CD14-positive monocyte (primary cell): ENCODE measurements around the gene PLXND1. TPM values are rescaled to one million over a fixed set of nuclear protein-coding genes. Genes with fewer than 3 reads are reported as not detected.

Experiments used
- DNase-seq, 3 donors: peaks; one replicate each; pipeline ENCODE4 v3.0.0-alpha.2; 2011 to 2022
- H2AFZ ChIP-seq: 2 replicates; pipeline ENCODE4 v1.6.0; 2012; ENCODE audit warnings: mild to moderate bottlenecking, low read depth, low read length, inconsistent platforms; ENCODE audit not compliant: insufficient read depth, poor library complexity, severe bottlenecking
- H3K27ac ChIP-seq, 2 donors: 1 replicate in 1 of 2; 2 replicates in 1 of 2; pipeline ENCODE4 v1.5.1; 2012 to 2013; ENCODE audit warnings: low read length in 2 of 2, control low read depth in 1 of 2, inconsistent platforms in 1 of 2, low read depth in 1 of 2, mild to moderate bottlenecking in 1 of 2
- H3K27me3 ChIP-seq, 2 donors: one replicate each; pipeline versions ENCODE4 v1.6.0 to v1.6.1; 2011 to 2013; ENCODE audit warnings: low read length in 2 of 2; ENCODE audit not compliant: control insufficient read depth in 2 of 2, insufficient read depth in 2 of 2
- H3K36me3 ChIP-seq, 2 donors: replicated peaks in 1 of 2; 1 replicate in 1 of 2; 2 replicates in 1 of 2; pipeline versions ENCODE4 v1.5.1 to v1.6.1; 2012 to 2013; ENCODE audit warnings: low read length in 2 of 2, control low read depth in 1 of 2, inconsistent platforms in 1 of 2, mild to moderate bottlenecking in 1 of 2; ENCODE audit not compliant: insufficient read depth in 2 of 2, control insufficient read depth in 1 of 2
- H3K4me1 ChIP-seq, 2 donors: 1 replicate in 1 of 2; 2 replicates in 1 of 2; pipeline versions ENCODE4 v1.5.1 to v1.6.1; 2012 to 2013; ENCODE audit warnings: low read length in 2 of 2, control low read depth in 1 of 2, inconsistent platforms in 1 of 2, mild to moderate bottlenecking in 1 of 2, moderate library complexity in 1 of 2; ENCODE audit not compliant: insufficient read depth in 2 of 2, control insufficient read depth in 1 of 2
- H3K4me2 ChIP-seq: replicated peaks from 2 replicates; pipeline ENCODE3; 2012; ENCODE audit warnings: low read length, moderate library complexity, mild to moderate bottlenecking; ENCODE audit not compliant: poor library complexity, severe bottlenecking; ENCODE audit errors: extremely low read depth
- H3K4me3 ChIP-seq, 3 experiments: fragments of 200-600 bp in 1 of 3; sonication (generic) in 1 of 3; replicated peaks in 1 of 3; 1 replicate in 2 of 3; 2 replicates in 1 of 3; pipeline ENCODE4 v1.5.1; 2011 to 2013; ENCODE audit warnings: low read length in 3 of 3, mild to moderate bottlenecking in 3 of 3, control low read depth in 2 of 3, low read depth in 2 of 3, inconsistent platforms in 1 of 3, moderate library complexity in 1 of 3
- H3K79me2 ChIP-seq: 2 replicates; pipeline ENCODE4 v1.6.0; 2012; ENCODE audit warnings: mild to moderate bottlenecking, control low read depth, inconsistent platforms, low read length, moderate library complexity; ENCODE audit not compliant: insufficient read depth
- H3K9ac ChIP-seq: 2 replicates; pipeline ENCODE4 v1.6.0; 2017; ENCODE audit warnings: low read length, mild to moderate bottlenecking; ENCODE audit not compliant: insufficient read depth, poor library complexity, severe bottlenecking
- H3K9me3 ChIP-seq, 2 donors: replicated peaks in 1 of 2; 1 replicate in 1 of 2; 2 replicates in 1 of 2; pipeline versions ENCODE4 v1.5.1 to v1.6.1; 2012 to 2013; ENCODE audit warnings: low read length in 2 of 2, control low read depth in 1 of 2; ENCODE audit not compliant: control insufficient read depth in 1 of 2, insufficient read depth in 1 of 2
- H4K20me1 ChIP-seq: 2 replicates; pipeline ENCODE4 v1.6.0; 2012; ENCODE audit warnings: mild to moderate bottlenecking, low read length, control low read depth, moderate library complexity; ENCODE audit not compliant: insufficient read depth
- H3K27ac Mint-ChIP-seq, 7 donors: one replicate each; pipeline ENCODE4 v1.8.0; 2020; ENCODE audit warnings: mild to moderate bottlenecking in 7 of 7, mixed read lengths in 7 of 7, moderate library complexity in 6 of 7, inconsistent platforms in 2 of 7
- H3K27me3 Mint-ChIP-seq, 3 donors: one replicate each; pipeline ENCODE4 v1.8.0; 2021 to 2022; ENCODE audit warnings: low read depth in 3 of 3, mild to moderate bottlenecking in 3 of 3, mixed read lengths in 3 of 3, moderate library complexity in 3 of 3, inconsistent platforms in 1 of 3
- H3K36me3 Mint-ChIP-seq, 2 donors: one replicate each; pipeline ENCODE4 v1.8.0; 2020; ENCODE audit warnings: mixed read lengths in 2 of 2, inconsistent platforms in 1 of 2, mild to moderate bottlenecking in 1 of 2
- H3K4me1 Mint-ChIP-seq: one replicate; pipeline ENCODE4 v1.8.0; 2020; ENCODE audit warnings: mild to moderate bottlenecking, mixed read lengths
- H3K4me3 Mint-ChIP-seq, 2 donors: one replicate each; pipeline ENCODE4 v1.8.0; 2020; ENCODE audit warnings: mild to moderate bottlenecking in 2 of 2, mixed read lengths in 2 of 2, moderate library complexity in 1 of 2
- H3K9me3 Mint-ChIP-seq, 7 donors: one replicate each; pipeline ENCODE4 v1.8.0; 2020 to 2022; ENCODE audit warnings: mixed read lengths in 7 of 7, mild to moderate bottlenecking in 6 of 7, moderate library complexity in 6 of 7, inconsistent platforms in 2 of 7
- WGBS: methylation state at CpG from one replicate; pipeline ENCODE4 v1.1.5; 2013; ENCODE audit warnings: missing lambda C conversion rate; ENCODE audit not compliant: insufficient coverage; 5-methylcytosine and 5-hydroxymethylcytosine counted together
- intact Hi-C, 2 donors: fragments of 100-400 bp; cut with micrococcal nuclease; formaldehyde crosslinking; loops; one replicate each; pipeline versions ENCODE4 v1.15.0 to v1.15.1; 2023
- polyA plus RNA-seq, 3 donors: library from polyadenylated mRNA; depleted of rRNA in 1 of 3; unstranded in 2 of 3; stranded (reverse) in 1 of 3; fragments of 300-500 nt in 2 of 3; fragments of >200 nt in 1 of 3; fragmentation: Illumina TruSeq in 2 of 3; gene quantifications; 1 replicate in 2 of 3; 2 replicates in 1 of 3; pipeline ENCODE4 v1.2.3, GENCODE V29; 2012 to 2021
- TF ChIP-seq, protein P1 (sequence below): fragments of 200-600 bp; IDR thresholded peaks from one replicate; pipeline ENCODE4 v1.8.0; 2022; ENCODE audit warnings: antibody characterized with exemption, mild to moderate bottlenecking

PLXND1 gene
- polyA plus RNA-seq, 3 donors, result 7.1 to 170 (median 9.9) TPM

DNA sequence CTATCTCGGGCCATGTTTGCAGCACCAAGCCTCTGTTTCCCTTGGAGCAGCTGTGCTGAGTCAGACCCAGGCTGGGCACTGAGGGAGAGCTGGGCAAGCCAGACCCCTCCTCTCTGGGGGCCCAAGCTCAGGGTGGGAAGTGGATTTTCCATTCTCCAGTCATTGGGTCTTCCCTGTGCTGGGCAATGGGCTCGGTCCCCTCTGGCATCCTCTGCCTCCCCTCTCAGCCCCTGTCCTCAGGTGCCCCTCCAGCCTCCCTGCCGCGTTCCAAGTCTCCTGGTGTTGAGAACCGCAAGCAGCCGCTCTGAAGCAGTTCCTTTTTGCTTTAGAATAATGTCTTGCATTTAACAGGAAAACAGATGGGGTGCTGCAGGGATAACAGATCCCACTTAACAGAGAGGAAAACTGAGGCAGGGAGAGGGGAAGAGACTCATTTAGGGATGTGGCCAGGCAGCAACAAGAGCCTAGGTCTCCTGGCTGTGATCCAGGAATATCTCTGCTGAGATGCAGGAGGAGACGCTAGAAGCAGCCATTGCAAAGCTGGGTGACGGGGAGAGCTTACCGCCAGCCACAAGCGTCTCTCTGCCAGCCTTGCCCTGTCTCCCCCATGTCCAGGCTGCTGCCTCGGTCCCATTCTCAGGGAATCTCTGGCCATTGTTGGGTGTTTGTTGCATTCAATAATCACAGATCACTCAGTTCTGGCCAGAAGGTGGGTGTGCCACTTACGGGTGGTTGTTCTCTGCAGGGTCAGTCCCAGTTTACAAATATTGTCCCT lies 76.9 kb downstream of the PLXND1 start:
- intact Hi-C loops, result loop anchor here (5.0 kb wide), 4 partner anchors 37 to 88 kb away; partner anchors contain the start of gene PLXND1 (in 1 of the 2)
- Histone ChIP-seq H3K4me2 (no peak overlapping the region), H3K4me1 (peaks cover 30 to 41% of the 10 kb centered on the region in 2 donors), H2AFZ (no peak overlapping the region), H3K36me3 (no peaks in the 10 kb centered on the region), H3K9ac (no peak overlapping the region), H3K4me3 (no peak overlapping the region), H3K27me3 (no peaks in the 10 kb centered on the region), H3K79me2 (no peaks in the 10 kb centered on the region), H4K20me1 (no peaks in the 10 kb centered on the region), H3K9me3 (no peaks in the 10 kb centered on the region), H3K27ac (no peak overlapping the region)
- H3K4me1 Mint-ChIP-seq, result peaks cover 31% of the 10 kb centered on the region
- DNase-seq, result no peak
- H3K36me3 Mint-ChIP-seq, result peaks cover 1 to 7% of the 10 kb centered on the region in 2 donors
- WGBS, result 91% methylated on average over 8 of the region's 12 CpGs
- H3K27ac Mint-ChIP-seq, result peak overlapping the region in 2 of 7 donors; percentile 13 to 31
- H3K27me3 Mint-ChIP-seq, result peaks cover 2 to 6% (median 4%) of the 10 kb centered on the region in 3 donors
- H3K4me3 Mint-ChIP-seq, result no peak overlapping the region
- no peaks in the 10 kb centered on the region for H3K9me3 Mint-ChIP-seq
- TF ChIP-seq, protein P1, sequence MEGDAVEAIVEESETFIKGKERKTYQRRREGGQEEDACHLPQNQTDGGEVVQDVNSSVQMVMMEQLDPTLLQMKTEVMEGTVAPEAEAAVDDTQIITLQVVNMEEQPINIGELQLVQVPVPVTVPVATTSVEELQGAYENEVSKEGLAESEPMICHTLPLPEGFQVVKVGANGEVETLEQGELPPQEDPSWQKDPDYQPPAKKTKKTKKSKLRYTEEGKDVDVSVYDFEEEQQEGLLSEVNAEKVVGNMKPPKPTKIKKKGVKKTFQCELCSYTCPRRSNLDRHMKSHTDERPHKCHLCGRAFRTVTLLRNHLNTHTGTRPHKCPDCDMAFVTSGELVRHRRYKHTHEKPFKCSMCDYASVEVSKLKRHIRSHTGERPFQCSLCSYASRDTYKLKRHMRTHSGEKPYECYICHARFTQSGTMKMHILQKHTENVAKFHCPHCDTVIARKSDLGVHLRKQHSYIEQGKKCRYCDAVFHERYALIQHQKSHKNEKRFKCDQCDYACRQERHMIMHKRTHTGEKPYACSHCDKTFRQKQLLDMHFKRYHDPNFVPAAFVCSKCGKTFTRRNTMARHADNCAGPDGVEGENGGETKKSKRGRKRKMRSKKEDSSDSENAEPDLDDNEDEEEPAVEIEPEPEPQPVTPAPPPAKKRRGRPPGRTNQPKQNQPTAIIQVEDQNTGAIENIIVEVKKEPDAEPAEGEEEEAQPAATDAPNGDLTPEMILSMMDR, result no peak

DNA sequence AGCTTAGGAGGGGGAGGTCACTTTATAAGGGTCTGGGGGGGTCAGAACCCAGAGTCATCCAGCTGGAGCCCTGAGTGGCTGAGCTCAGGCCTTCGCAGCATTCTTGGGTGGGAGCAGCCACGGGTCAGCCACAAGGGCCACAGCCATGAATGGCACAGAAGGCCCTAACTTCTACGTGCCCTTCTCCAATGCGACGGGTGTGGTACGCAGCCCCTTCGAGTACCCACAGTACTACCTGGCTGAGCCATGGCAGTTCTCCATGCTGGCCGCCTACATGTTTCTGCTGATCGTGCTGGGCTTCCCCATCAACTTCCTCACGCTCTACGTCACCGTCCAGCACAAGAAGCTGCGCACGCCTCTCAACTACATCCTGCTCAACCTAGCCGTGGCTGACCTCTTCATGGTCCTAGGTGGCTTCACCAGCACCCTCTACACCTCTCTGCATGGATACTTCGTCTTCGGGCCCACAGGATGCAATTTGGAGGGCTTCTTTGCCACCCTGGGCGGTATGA lies 77.8 kb downstream of the PLXND1 start, which contains the start of gene RHO:
Gene RHO (plus strand): TSS at position 51 of the 512 bp plus-strand sequence. CDS start 95 bp downstream, at position 146.
- 77% methylated on average over 10 of the region's 18 CpGs for WGBS
- H3K4me3 Mint-ChIP-seq, result no peak within 1 kb of the TSS
- Histone ChIP-seq H3K9ac (no peak within 1 kb of the TSS), H3K4me3 (no peak within 1 kb of the TSS), H3K79me2 (no peaks in the 10 kb centered on the region), H2AFZ (no peak within 1 kb of the TSS), H3K27me3 (no peaks in the 10 kb centered on the region), H3K36me3 (no peaks in the 10 kb centered on the region), H3K9me3 (no peaks in the 10 kb centered on the region), H3K27ac (peak within 1 kb of the TSS in 1 of 2 donors; percentile 98), H4K20me1 (no peaks in the 10 kb centered on the region), H3K4me2 (no peak within 1 kb of the TSS), H3K4me1 (peaks cover 40 to 51% of the 10 kb centered on the region in 2 donors)
- TF ChIP-seq, protein P1, result no peak
- H3K4me1 Mint-ChIP-seq, result peaks cover 39% of the 10 kb centered on the region
- no peaks in the 10 kb centered on the region for H3K9me3 Mint-ChIP-seq
- H3K27ac Mint-ChIP-seq, result peak within 1 kb of the TSS; percentile 41 to 99 (median 86)
- DNase-seq, result peak in 1 of 3 donors; percentile 26
- intact Hi-C loops, result loop anchor here (5.0 kb wide), 4 partner anchors 36 to 89 kb away; partner anchors contain the start of gene PLXND1 (in 1 of the 2)
- peaks cover 1 to 7% of the 10 kb centered on the region in 2 donors for H3K36me3 Mint-ChIP-seq
- H3K27me3 Mint-ChIP-seq, result peaks cover 0 to 6% (median 2%) of the 10 kb centered on the region in 3 donors
